ENCODE results near the gene GRIN3A.

The GRIN3A gene

GRCh38 chr9:101632611-101633010 lies 105.8 kb downstream of the GRIN3A start:
- DNase-seq (ENCODE audit: low spot score) = no peak

- no peak for DNase-seq (ENCODE audit: low spot score)
Measured at GRCh38 chr9:101631892-101632291, 106.6 kb downstream of the GRIN3A start.

- DNase-seq (ENCODE audit: low spot score) = no peak
Measured at GRCh38 chr9:101629636-101630035, 108.8 kb downstream of the GRIN3A start.

- no peak for DNase-seq (ENCODE audit: low spot score)
Measured at GRCh38 chr9:101628173-101628572, 110.3 kb downstream of the GRIN3A start.

GRCh38 chr9:101626295-101626694 lies 112.2 kb downstream of the GRIN3A start:
- DNase-seq (ENCODE audit: low spot score) = no peak

GRCh38 chr9:101625876-101626275 lies 112.6 kb downstream of the GRIN3A start:
- no peak for DNase-seq (ENCODE audit: low spot score)

- DNase-seq (ENCODE audit: low spot score) = no peak
Measured at GRCh38 chr9:101620452-101620851, 118.0 kb downstream of the GRIN3A start.

GRCh38 chr9:101618698-101619097 lies 119.7 kb downstream of the GRIN3A start:
- no peak for DNase-seq (ENCODE audit: low spot score)

- no peak for DNase-seq (ENCODE audit: low spot score)
Measured at GRCh38 chr9:101605547-101605946, 132.9 kb downstream of the GRIN3A start.

- no peak for DNase-seq (ENCODE audit: low spot score)
Measured at GRCh38 chr9:101604296-101604695, 134.2 kb downstream of the GRIN3A start.

GRCh38 chr9:101601904-101602765 lies 136.3 kb downstream of the GRIN3A start:
- DNase-seq (ENCODE audit: low spot score) = peak; percentile 48

GRCh38 chr9:101594796-101595195 lies 143.7 kb downstream of the GRIN3A start, which contains the start of gene PPP3R2:
Gene PPP3R2 (minus strand): TSS chr9:101594969. CDS start chr9:101594921, 48 bp downstream.
- no peak for DNase-seq (ENCODE audit: low spot score)

- DNase-seq (ENCODE audit: low spot score) = no peak
Measured at GRCh38 chr9:101593345-101593744, 145.1 kb downstream of the GRIN3A start.

GRCh38 chr9:101592788-101593187 lies 145.7 kb downstream of the GRIN3A start:
- no peak for DNase-seq (ENCODE audit: low spot score)

- DNase-seq (ENCODE audit: low spot score) = no peak
Measured at GRCh38 chr9:101591787-101592446, 146.5 kb downstream of the GRIN3A start.

- DNase-seq (ENCODE audit: low spot score) = no peak
Measured at GRCh38 chr9:101590901-101591300, 147.5 kb downstream of the GRIN3A start.

GRCh38 chr9:101590074-101590473 lies 148.4 kb downstream of the GRIN3A start:
- peak; percentile 9 for DNase-seq (ENCODE audit: low spot score)

GRCh38 chr9:101587332-101588043 lies 151.0 kb downstream of the GRIN3A start:
- DNase-seq (ENCODE audit: low spot score) = no peak

GRCh38 chr9:101586651-101587050 lies 151.8 kb downstream of the GRIN3A start:
- no peak for DNase-seq (ENCODE audit: low spot score)

GRCh38 chr9:101585740-101586139 lies 152.7 kb downstream of the GRIN3A start:
- no peak for DNase-seq (ENCODE audit: low spot score)

GRCh38 chr9:101582553-101582952 lies 155.9 kb downstream of the GRIN3A start:
- peak; percentile 28 for DNase-seq (ENCODE audit: low spot score)

- no peak for DNase-seq (ENCODE audit: low spot score)
Measured at GRCh38 chr9:101579711-101580545, 158.5 kb downstream of the GRIN3A start.
